Glutamatergic neuron (in vitro differentiated cells): Measurements from ENCODE around the gene SYNDIG1. TPM values are rescaled to one million over a fixed set of nuclear protein-coding genes. Genes with fewer than 3 reads are reported as not detected.

Experiments used
- DNase-seq: peaks from one replicate; pipeline ENCODE4 v3.0.0; 2022
- H3K27ac Mint-ChIP-seq: one replicate; pipeline ENCODE4 v1.8.0; 2020; ENCODE audit warnings: mild to moderate bottlenecking, mixed read lengths, inconsistent platforms; ENCODE audit not compliant: unreplicated experiment
- H3K27me3 Mint-ChIP-seq: one replicate; pipeline ENCODE4 v1.8.0; 2020; ENCODE audit warnings: mild to moderate bottlenecking, moderate library complexity, mixed read lengths, inconsistent platforms; ENCODE audit not compliant: unreplicated experiment
- H3K36me3 Mint-ChIP-seq: one replicate; pipeline ENCODE4 v1.8.0; 2020; ENCODE audit warnings: mild to moderate bottlenecking, mixed read lengths, inconsistent platforms; ENCODE audit not compliant: unreplicated experiment
- H3K4me1 Mint-ChIP-seq: one replicate; pipeline ENCODE4 v1.8.0; 2020; ENCODE audit warnings: mild to moderate bottlenecking, low read depth, mixed read lengths, inconsistent platforms; ENCODE audit not compliant: unreplicated experiment
- H3K4me3 Mint-ChIP-seq: one replicate; pipeline ENCODE4 v1.8.0; 2020; ENCODE audit warnings: mild to moderate bottlenecking, mixed read lengths, inconsistent platforms; ENCODE audit not compliant: unreplicated experiment
- H3K9me3 Mint-ChIP-seq: one replicate; pipeline ENCODE4 v1.8.0; 2020; ENCODE audit warnings: mild to moderate bottlenecking, moderate library complexity, mixed read lengths, inconsistent platforms; ENCODE audit not compliant: unreplicated experiment
- CTCF ChIP-seq: fragments of 200-600 bp; sonication (generic); IDR thresholded peaks from one replicate; pipeline ENCODE4 v1.5.0; 2021; ENCODE audit not compliant: partially characterized antibody, unreplicated experiment
- total RNA-seq: library from RNA; stranded (reverse); fragmentation: NEBNext Ultra II Directional; extraction: Animal tissue kit (Norgen Biotek cat#: 25700); gene quantifications from one replicate; pipeline ENCODE4 v1.2.1, GENCODE V29; 2021; ENCODE audit not compliant: unreplicated experiment

The SYNDIG1 gene
- total RNA-seq, 1 donor from 2014 or later = 10.4 TPM

DNA sequence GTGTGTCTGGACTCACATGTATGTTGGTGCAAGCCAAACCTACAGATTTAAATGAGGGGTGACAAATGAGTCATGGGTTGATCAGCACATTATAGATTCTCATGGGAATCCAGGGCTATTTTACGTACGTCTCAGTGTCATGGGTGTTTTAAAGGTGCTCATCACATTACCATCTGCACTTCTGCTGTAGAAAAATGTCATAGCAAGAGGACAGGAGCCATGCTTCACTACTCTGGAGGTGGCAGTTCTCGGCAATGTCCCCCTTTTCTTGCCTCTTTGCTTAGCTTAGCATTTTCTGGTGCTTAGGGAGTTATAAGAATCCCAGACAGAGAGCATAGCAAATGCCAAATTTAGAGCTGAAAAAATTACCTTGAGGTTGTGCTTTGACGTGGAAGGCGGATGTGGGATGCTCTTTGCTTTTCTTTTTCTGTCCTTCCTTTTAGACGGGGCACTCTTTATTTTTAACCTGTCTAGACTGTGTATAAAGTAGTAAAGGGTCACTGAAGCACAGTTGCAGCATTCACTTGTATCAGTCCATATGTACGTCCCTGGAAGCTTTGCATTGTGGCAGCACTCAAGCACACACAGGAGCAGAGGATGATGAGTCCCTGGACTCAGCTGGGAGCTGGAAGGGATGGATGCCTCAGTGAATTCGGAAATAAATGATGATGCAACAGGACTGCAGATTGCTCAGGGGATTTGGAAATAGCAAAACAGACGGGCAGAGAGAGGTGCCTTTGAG lies 139.7 kb downstream of the SYNDIG1 start:
- Mint-ChIP-seq H3K27ac (peak overlapping the region; percentile 20), H3K4me1 (peaks cover 14% of the 10 kb centered on the region), H3K27me3 (no peaks in the 10 kb centered on the region), H3K9me3 (peaks cover 2% of the 10 kb centered on the region), H3K36me3 (no peaks in the 10 kb centered on the region), H3K4me3 (no peak overlapping the region)
- DNase-seq = no peak
- TF ChIP-seq CTCF = no peak

DNA sequence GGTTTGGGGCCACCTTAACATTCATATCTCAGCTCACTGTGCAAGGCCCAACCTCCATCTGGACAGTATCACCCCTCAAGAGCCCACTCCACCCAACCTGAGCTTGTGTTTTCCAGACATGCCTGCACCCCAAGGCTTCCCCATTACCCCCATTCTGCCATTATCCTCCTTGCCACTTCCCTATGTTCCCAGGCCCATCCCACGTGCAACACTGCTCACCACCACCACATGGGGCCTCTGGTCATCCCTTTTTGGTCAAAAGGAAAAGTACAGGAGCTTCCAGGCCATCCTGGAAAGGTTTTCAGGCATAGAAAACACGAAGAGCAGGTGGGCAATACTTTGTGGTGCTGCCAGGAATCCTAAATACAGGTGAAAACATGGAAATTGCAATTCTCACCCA lies 140.3 kb downstream of the SYNDIG1 start:
- DNase-seq = no peak
- Mint-ChIP-seq H3K36me3 (no peaks in the 10 kb centered on the region), H3K9me3 (peaks cover 2% of the 10 kb centered on the region), H3K4me1 (peaks cover 14% of the 10 kb centered on the region), H3K4me3 (no peak overlapping the region), H3K27me3 (no peaks in the 10 kb centered on the region), H3K27ac (peak overlapping the region; percentile 20)
- no peak for TF ChIP-seq CTCF

- H3K4me3 Mint-ChIP-seq = no peak overlapping the region
- H3K4me1 Mint-ChIP-seq = peaks cover 14% of the 10 kb centered on the region
- H3K9me3 Mint-ChIP-seq = peaks cover 2% of the 10 kb centered on the region
- DNase-seq = no peak
- TF ChIP-seq CTCF = no peak
- H3K36me3 Mint-ChIP-seq = no peaks in the 10 kb centered on the region
- H3K27me3 Mint-ChIP-seq = no peaks in the 10 kb centered on the region
- H3K27ac Mint-ChIP-seq = peak overlapping the region; percentile 8
These were observed 141.1 kb downstream of the SYNDIG1 start for GRCh38 chr20:24610341-24611115.

GRCh38 chr20:24611360-24612140 lies 142.1 kb downstream of the SYNDIG1 start:
- Mint-ChIP-seq H3K9me3 (peaks cover under 1% of the 10 kb centered on the region), H3K4me3 (no peak overlapping the region), H3K27ac (no peak overlapping the region), H3K4me1 (peaks cover 14% of the 10 kb centered on the region), H3K27me3 (no peaks in the 10 kb centered on the region), H3K36me3 (no peaks in the 10 kb centered on the region)
- TF ChIP-seq CTCF = no peak
- DNase-seq = no peak
